Stomach smooth muscle (tissue), 2 donors: ENCODE measurements around the gene DCST1.
"Not testable (repeated sequence)": the region's sequence is repeated elsewhere in the genome, so short reads cannot be mapped to it uniquely, and the experiment has no call there.

Experiments used
- H3K27ac ChIP-seq: one replicate; pipeline ENCODE4 v1.7.0; 2013; ENCODE audit warnings: mild to moderate bottlenecking, low read length, inconsistent platforms
- H3K27me3 ChIP-seq, 2 donors: one replicate each; pipeline ENCODE4 v1.7.0; 2013; ENCODE audit warnings: low read length in 2 of 2; ENCODE audit not compliant: insufficient read depth in 2 of 2, control insufficient read depth in 1 of 2
- H3K36me3 ChIP-seq, 2 donors: one replicate each; pipeline ENCODE4 v1.7.0; 2013; ENCODE audit warnings: low read length in 2 of 2; ENCODE audit not compliant: control insufficient read depth in 2 of 2, insufficient read depth in 2 of 2
- H3K4me1 ChIP-seq: one replicate; pipeline ENCODE4 v1.7.0; 2013; ENCODE audit warnings: low read length; ENCODE audit not compliant: control insufficient read depth, insufficient read depth
- H3K4me3 ChIP-seq, 2 donors: one replicate each; pipeline ENCODE4 v1.7.0; 2013; ENCODE audit warnings: low read length in 2 of 2
- H3K9ac ChIP-seq, 2 donors: one replicate each; pipeline ENCODE4 v1.7.0; 2013; ENCODE audit warnings: low read length in 2 of 2, mild to moderate bottlenecking in 1 of 2
- H3K9me3 ChIP-seq, 2 donors: one replicate each; pipeline ENCODE4 v1.7.0; 2013; ENCODE audit warnings: low read length in 2 of 2; ENCODE audit not compliant: control insufficient read depth in 2 of 2
- donor health status: healthy.
- donor health status: Pancreatic carcinoma.

DCST1 gene

DNA sequence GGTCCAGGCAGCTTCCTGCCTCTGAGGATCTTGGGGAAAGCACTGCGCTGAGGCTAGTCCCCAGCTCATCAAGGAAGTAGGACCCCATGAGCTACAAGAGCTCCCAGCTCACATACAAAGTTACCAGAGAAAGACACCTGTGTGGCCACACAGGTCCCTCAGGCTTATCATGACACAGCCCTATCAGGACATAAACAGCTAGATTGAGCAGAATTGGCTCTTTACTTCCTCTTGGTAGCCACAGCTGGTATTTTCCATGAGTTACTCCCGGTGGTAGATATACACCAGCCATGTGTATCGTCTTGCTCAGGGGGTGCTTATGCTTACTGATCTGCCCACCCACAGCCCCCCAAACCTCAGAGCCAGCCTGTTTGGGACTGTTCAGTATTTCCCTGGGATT is 39.0 kb upstream of the DCST1 start:
- Histone ChIP-seq H3K4me1 (peaks cover 10% of the 10 kb centered on the region), H3K27me3 (no peaks in the 10 kb centered on the region), H3K9me3 (no peaks in the 10 kb centered on the region), H3K27ac (no peak overlapping the region), H3K36me3 (peaks cover 12% of the 10 kb centered on the region in 2 donors), H3K9ac (peak overlapping the region in 1 of 2 donors; percentile 36), H3K4me3 (no peak overlapping the region)

- not testable (repeated sequence) for H3K36me3 ChIP-seq, H3K27ac ChIP-seq, H3K9me3 ChIP-seq, H3K4me3 ChIP-seq, H3K9ac ChIP-seq, H3K27me3 ChIP-seq
- H3K4me1 ChIP-seq, result peaks cover 19% of the 10 kb centered on the region
These were observed 38.2 kb upstream of the DCST1 start for GRCh38 chr1:154995301-154995983.

GRCh38 chr1:154996966-154997701 is 36.5 kb upstream of the DCST1 start:
- no peaks in the 10 kb centered on the region for H3K27me3 ChIP-seq
- no peaks in the 10 kb centered on the region for H3K9me3 ChIP-seq
- peaks cover 22% of the 10 kb centered on the region for H3K4me1 ChIP-seq

DNA sequence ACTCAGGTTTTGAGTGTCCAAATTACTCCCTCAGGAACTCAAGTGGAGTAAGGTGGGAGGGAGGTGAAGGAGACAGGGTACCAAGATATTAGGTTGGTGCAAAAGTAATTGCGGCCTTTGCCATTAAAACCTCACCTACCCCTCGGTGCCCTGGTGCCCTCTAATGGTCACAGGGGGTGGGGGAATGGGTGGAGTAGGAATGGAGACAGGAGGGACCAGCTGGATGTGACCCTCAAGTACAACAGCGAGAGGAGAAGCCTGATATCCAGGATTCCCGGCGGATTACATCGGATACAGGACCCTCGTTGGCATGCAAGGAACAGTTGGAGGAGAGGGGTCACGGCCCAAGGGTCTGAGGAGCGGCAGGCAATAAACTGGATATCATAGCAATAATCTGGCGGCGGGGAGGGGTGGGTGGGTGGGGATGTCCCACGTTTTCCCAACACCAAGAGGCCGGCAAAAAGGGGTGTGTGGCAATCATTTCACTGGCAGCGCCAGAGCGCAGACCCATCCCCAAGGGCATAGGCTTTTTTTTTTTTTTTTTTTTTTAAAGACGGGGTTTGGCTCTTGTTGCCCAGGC is 35.3 kb upstream of the DCST1 start:
- Histone ChIP-seq H3K36me3 (no peaks in the 10 kb centered on the region), H3K9me3 (no peaks in the 10 kb centered on the region), H3K9ac (no peak overlapping the region), H3K27me3 (no peaks in the 10 kb centered on the region), H3K27ac (no peak overlapping the region), H3K4me1 (peaks cover 22% of the 10 kb centered on the region), H3K4me3 (no peak overlapping the region)

More at GRCh38 chr1:154996966-154997701, 36.5 kb upstream of the DCST1 start:
- H3K27ac ChIP-seq, result no peak overlapping the region
- H3K36me3 ChIP-seq, result peaks cover 3 to 4% of the 10 kb centered on the region in 2 donors
- no peak overlapping the region for H3K9ac ChIP-seq
- no peak overlapping the region for H3K4me3 ChIP-seq

GRCh38 chr1:154998818-154999570 is 34.6 kb upstream of the DCST1 start:
- peak overlapping the region; percentile 46 to 64 for H3K4me3 ChIP-seq
- H3K27me3 ChIP-seq, result no peaks in the 10 kb centered on the region
- H3K9ac ChIP-seq, result peak overlapping the region; percentile 67 to 71
- H3K36me3 ChIP-seq, result no peaks in the 10 kb centered on the region
- H3K27ac ChIP-seq, result peak overlapping the region; percentile 98
- H3K9me3 ChIP-seq, result no peaks in the 10 kb centered on the region
- peaks cover 24% of the 10 kb centered on the region for H3K4me1 ChIP-seq

DNA sequence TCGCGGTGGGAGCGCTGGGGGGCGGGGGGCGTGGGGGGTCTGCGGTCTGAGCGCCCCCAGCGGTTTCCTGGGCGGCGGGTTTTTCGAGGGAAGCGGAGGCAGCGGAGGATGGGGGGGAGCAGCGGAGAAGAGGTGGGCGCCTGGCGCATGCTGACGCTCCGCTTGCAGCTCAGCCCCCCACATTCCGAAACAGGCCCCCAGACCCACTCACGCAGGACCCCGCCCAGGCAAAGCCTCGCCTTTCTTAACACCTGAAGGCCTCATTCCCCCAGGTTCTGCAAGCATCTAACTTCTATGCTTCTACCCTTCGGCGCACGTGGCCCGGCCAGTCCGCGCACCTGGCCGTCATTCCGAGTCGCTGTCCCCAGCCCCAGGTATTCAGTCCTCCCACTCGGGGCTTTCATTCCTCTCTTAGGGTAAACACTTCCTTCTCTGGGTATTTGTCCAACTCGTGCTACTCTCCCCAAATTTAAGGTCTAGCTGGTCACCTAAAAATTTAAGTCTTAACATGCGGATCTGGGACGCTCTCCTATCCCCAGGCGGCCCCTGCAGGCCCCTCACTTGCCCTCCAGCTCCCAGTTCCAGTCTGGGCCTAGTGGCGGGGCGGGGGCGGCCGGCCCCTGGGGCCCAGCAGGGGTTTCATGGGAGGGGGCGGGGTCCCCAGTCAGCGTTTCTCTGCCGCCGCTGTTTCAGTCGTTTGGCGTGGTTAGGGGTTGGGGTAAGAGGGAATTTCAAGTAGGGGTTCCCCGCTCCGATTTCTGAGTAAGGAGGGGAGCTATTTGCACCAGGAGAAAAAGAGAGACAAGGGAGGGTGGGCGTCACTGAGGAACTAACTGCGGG is 33.8 kb upstream of the DCST1 start:
- peak overlapping the region; percentile 61 to 69 for H3K9ac ChIP-seq
- no peaks in the 10 kb centered on the region for H3K36me3 ChIP-seq
- peak overlapping the region; percentile 58 to 83 for H3K4me3 ChIP-seq
- H3K4me1 ChIP-seq, result peaks cover 32% of the 10 kb centered on the region
- peak overlapping the region; percentile 98 for H3K27ac ChIP-seq
- H3K9me3 ChIP-seq, result no peaks in the 10 kb centered on the region
- H3K27me3 ChIP-seq, result no peaks in the 10 kb centered on the region

DNA sequence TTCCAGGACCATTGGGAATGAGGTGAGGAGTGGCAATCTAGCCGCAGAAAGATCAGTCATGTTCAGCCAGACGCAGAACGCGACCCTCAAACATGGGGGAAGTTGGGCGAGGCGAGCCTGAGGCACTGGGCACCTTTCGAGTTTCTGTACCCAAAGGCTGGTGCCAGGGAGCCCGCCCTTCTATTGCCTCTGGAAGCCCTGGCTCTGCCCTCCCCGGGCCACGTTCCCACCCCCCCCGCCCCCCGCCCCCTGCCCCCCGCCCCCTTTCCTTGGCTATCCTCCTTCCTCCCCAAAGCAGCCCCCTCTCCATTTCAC is 33.3 kb upstream of the DCST1 start:
- no peaks in the 10 kb centered on the region for H3K36me3 ChIP-seq
- peak overlapping the region; percentile 69 to 92 for H3K9ac ChIP-seq

DNA sequence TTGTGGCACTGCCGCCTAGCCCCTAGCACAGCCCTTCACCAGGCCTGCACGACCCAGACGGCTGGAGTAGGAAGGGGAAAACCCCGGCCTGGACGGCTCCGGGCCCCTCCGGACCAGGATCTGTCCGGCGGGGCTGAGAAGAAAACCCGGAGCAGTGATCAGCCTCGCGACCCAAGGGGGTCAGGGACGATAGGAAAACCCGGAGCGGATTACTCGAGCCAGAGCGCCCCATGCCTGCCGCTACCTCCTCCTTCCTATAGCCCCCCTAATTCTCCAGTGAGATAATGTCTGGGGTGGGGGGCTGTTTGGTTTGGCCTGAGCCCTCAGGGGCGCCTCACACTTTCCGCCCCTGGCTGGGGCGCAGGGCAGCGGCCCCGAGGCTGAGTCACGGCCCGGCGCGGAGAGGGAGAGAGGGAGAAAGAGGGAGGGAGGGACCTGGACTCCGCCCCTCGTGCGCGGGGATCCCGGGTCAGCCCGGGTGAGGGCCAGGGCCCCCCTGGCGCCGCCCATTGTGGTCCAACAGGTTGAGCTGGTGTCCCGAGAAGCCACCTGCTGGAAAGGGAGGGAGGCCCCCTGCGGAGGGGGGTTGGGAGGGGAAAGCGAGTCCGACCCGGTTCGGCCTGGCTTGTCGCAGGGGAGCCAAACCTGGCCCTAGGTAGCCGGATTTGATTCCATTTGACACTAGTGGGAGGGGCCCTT is 32.7 kb upstream of the DCST1 start:
- H3K4me3 ChIP-seq, result peak overlapping the region; percentile 83 to 91
- H3K9me3 ChIP-seq, result no peaks in the 10 kb centered on the region
- no peaks in the 10 kb centered on the region for H3K27me3 ChIP-seq
- peak overlapping the region; percentile 98 for H3K27ac ChIP-seq
- peaks cover 42% of the 10 kb centered on the region for H3K4me1 ChIP-seq
- no peaks in the 10 kb centered on the region for H3K36me3 ChIP-seq
- H3K9ac ChIP-seq, result peak overlapping the region; percentile 90 to 92

More for the DNA sequence above, 33.3 kb upstream of the DCST1 start:
- Histone ChIP-seq H3K4me1 (peaks cover 37% of the 10 kb centered on the region), H3K27ac (peak overlapping the region; percentile 98), H3K27me3 (no peaks in the 10 kb centered on the region), H3K4me3 (peak overlapping the region; percentile 83 to 91), H3K9me3 (no peaks in the 10 kb centered on the region)

DNA sequence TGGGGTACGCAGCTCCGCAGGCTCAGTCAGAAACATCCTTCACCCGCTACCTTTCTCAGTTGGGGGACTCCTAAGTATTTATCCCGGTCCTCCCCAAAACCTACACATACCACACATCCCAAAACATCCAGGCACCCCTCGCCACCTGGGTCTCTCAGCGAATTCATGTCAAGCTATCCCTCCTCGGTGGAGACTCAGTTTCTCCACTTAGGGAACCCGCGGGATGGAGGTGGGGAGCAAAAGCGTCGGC is 32.3 kb upstream of the DCST1 start:
- Histone ChIP-seq H3K36me3 (no peaks in the 10 kb centered on the region), H3K9ac (peak overlapping the region; percentile 90 to 92), H3K27ac (peak overlapping the region; percentile 98), H3K4me3 (peak overlapping the region; percentile 83 to 91), H3K9me3 (no peaks in the 10 kb centered on the region), H3K4me1 (peaks cover 46% of the 10 kb centered on the region), H3K27me3 (no peaks in the 10 kb centered on the region)
